Activated CD4-positive, CD25-positive, alpha-beta regulatory T cell treated with anti-CD3 and anti-CD28 coated beads, Interleukin-2, amount 50 U/mL, for 16 hours (primary cell): ENCODE measurements around the gene SLC12A7.
"Not testable (repeated sequence)": the region's sequence is repeated elsewhere in the genome, so short reads cannot be mapped to it uniquely, and the experiment has no call there.

Experiments used
- DNase-seq: peaks from one replicate; pipeline ENCODE4 v3.0.0-alpha.2; 2020; ENCODE audit warnings: low read depth, low spot score

Gene SLC12A7

DNA sequence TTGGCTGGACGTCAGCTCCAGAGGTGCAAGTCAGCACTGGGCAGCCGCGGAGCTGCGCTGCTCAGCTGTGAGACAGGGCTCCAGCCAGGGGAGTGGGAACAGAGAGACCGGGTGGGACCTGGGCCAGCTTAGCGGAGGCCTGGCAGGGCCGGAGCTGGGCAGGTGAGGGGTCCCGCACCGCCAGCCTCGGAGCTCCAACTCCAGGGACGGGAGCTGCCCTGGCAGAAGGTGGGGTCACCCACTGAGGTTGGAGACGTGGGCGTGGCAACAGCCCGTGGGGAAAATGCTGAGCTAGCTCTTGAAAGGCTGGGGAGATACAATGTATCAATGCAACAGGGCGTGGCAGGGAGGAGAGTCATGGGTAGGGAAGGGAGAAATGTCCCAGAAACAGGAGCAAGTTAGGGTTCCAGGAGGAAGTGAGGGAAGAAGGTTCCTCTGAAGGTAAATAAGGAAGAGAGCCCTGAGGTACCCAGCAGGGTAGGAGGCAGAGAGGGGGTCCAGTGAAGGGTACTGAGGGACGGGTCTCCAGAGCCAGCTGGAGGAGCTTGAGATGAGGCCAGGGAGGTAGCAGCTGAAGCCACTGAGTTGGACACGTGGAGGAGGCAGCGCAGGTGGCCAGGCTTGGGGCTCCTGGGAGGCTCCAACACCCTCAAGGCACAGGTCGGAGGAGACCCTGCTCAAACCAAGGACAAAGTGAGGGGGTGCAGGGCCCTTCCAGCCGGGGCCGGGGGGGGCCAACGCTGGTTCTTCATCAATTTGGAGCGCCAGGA lies 104.0 kb downstream of the SLC12A7 start:
- no peak for DNase-seq

DNA sequence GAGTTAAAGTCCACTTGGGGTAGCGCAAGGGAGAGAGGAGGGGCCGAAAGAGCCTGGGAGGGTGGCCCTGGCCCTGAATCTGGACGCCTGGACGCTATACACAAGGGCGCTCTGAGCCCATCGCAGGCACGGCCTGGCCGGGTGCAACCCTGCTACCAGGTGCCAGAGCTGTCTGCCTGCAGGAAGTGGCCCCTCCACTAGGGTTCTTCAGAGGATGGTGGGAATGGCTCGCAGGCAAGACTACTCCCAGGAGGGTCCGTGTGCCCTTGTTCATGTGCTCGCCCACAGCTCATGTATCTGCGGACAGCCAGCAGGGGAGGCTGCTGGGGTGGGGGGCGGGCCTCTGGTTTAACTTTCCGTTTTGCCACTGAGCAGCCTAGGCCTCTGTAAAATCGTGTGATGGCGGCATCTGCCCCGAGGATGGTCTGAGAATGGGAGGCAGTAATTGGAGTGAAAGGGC lies 104.6 kb downstream of the SLC12A7 start:
- DNase-seq = no peak

- DNase-seq = no peak
Measured at GRCh38 chr5:1006656-1007071, 105.2 kb downstream of the SLC12A7 start.

DNA sequence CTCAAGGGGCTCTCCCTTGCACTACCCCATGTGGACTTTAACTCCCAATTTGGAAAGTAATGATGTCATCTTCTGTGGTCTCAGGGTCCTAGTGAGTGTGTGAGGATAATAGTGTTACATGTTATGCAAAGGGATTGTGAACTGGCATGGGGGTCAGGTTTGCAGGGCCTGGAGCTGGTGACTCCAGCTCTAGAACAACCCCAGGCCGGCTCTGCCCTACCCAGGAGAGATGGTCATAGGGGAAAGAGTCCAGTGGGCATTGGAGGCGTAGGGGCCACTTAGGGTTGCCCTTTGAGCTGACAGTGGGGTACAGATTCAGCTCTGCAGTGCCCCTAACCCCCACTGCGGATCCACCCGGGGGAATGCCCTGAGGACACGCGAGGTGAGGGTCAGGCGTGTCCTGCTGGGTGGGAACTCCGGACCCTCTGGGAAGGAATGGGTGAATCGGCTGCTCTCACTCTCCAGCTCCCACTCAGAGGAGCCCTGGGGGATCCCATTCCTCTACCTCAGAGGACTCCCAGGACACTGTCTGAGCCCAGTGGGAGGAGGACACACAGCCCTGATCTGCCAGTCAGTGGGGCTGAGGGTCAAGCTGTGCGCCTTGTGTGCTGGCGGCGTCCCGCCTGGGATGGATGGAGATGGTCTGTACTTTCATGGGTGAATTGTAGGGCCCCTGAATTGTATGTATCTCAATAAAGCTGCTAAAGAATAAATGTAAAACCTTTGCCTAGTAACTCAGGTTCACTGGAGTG lies 105.8 kb downstream of the SLC12A7 start:
- DNase-seq = no peak

DNA sequence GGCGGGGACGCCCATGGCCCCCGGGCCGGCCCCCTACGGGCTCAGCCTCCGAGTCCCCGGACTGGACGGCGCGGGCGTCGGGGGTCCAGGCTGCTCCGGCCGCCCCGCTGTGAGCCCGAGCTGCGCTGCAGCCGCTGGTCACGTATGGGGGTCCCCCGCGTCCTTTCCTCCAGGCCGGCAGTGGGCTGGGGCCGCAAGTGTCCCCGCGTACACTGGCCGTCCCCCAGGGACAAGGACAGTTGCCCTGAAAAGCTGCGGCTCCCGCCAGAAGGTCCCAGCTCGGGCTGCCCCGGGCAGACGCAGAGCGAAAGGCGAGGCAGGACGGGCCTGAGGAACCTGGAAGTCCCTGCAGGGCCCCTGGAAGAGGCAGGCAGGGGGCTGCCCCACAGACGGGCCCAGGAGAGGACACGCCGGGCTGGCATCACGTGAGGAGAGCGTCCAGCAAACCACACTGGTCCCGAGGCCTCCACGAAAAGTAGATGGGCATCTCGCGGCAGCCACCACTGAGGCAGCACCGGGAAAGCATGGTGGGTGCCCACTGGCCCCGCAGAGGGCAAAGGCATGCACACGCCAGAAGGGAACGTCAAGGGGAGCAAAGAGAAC lies 106.5 kb downstream of the SLC12A7 start:
- no peak for DNase-seq

DNA sequence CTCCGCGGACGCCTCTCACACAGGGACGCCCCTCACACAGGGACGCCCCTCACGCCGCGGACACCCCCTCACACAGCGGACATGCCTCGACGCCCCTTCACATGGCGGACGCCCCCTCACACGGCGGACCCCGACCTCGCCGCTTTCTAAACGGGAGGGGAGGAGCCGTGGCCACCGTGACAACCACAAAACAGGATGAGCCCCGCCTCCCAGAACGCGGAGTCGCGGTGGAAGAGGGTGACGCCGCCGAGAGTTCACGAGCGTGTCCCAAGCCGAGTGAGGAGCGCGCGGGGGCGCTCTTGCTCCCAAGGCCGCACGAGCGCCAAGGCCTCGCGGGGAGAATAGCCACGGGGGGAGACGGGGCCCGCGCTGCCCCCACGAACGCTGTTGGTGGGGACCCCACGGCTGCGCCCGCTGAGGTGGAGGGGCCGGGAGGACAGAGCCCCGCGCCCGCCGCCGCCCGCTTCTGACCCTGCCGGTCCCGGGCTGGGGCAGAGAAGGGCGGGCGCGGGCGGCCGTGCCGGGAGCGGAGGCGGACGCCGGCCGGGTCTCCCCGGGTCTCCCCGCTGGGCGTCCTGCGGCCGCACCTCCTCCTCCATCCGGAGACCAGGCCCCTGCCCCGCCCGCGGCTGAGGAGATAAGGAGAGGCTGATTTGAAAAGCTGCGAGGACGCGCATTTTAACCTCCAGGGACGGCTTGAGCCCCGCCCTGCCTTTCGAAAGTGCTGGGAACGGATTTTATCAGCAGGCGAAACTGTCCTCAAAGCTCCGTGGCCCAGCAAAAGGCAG lies 107.2 kb downstream of the SLC12A7 start:
- no peak for DNase-seq

DNA sequence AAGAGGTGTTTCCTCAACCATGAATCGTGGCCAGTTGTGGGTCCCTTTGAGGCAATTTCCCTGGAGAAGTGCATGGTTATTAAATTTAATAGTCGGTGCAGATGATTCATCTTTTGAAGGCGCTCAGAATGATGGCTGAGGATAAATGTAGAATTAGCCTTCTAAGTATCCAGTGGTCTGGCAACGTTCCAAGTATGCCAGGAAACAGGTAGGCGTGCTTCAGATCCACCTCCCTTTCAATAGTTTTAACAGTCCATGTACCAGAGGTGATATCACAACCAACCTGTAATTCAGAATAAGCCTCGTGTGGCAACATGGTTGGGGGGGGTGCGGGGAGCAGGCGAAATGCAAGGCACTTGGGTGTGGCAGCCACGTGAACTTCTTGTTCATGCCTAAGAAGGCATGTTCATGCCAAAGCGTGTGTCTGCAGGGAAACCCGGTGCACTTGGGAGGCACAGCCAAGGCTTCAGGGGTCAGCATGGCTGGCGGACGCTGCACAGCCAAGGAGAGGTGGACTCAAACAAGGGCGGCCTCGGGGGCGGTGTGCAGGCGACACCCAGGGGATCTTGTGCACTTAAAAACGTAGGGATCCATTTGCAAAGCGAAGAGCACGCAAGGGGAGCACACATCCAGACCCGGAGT lies 108.4 kb downstream of the SLC12A7 start:
- DNase-seq = no peak

DNA sequence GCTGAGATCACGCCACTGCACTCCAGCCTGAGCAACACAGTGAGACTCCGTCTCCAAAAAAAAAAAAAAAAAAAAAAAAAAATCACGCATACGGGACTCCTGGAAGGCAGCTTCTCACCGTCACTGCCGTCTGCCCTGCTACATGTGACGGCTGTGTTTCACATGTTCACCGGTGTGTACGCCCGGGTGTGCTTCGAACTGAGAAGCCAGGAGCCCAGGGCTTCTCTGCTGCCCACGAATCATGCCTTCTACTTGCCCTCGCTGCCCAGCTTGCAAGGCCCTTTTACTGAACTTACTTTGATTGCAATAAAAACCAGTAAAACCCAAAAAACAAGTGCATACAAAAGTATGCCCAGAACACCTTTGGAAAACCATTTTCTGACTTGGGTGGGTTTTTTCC lies 109.0 kb downstream of the SLC12A7 start:
- no peak for DNase-seq

- no peak for DNase-seq
Measured at GRCh38 chr5:1002271-1002546, 109.7 kb downstream of the SLC12A7 start.

DNA sequence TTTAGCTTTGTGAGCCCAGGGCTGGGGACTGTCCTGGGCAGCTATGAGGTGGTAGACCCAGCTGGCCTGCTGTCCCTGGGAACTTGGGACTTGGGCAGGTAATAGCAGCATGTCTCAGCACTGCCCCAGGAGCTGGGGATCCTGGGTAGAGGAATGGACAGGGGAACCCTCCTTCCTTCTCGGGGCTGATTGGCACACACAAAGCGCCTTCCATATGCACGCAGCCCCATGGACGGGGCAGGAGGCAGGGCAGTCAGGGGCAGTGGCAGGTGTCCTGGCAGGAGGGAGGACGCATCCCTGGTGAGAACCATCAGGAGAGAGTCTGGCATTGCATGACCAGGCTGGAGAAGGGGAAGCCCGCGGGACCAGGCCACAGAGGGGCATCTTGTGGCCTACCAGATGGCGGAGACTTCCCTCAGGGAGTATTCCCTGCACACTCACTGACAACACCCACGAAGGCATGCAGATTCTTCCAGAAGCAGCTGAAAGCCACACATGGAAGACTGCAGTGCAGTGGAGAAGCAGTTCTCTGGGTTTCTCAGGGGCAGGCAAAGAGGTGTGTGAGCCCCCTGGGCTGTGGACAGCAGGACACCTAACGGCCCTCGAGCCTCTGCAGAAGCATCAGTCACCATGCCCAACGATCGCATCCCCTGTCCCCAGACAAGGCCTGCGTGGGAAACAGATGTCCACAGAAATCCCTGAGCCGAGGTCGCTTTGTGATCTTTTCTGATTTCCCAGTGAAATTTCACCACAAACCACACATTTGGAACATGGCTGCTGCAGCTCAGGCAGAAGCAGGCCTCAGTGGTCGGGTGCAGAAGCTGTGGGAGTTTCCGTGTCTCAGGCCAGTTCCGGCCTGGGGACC lies 110.2 kb downstream of the SLC12A7 start:
- no peak for DNase-seq

DNA sequence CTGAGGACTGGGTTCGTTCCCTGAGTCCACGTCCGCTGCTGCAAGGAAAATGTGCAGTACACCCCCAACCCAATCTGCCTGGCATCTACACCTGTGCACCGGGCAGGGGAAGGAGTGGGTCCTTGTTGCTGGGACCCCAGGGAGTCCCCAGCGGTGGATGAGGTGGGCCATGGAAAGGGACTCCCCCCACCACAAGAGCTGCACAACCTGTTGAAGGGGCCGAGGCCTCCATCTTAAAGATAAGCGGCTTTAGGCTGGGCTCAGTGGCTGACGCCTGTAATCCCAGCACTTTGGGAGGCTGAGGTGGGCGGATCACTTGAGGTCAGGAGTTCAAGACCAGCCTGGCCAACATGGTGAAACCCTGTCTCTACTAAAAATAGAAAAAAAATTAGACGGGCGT lies 111.0 kb downstream of the SLC12A7 start:
- DNase-seq = not testable (repeated sequence)
